ENCODE data around the gene F12.

F12 gene

GRCh38 chr5:177409043-177409801 lies at the start of gene F12:
F12 (minus strand) TSS chr5:177409564; CDS start chr5:177409527, 37 bp downstream.
- no peak within 1 kb of the TSS for H3K27ac ChIP-seq
- no peak for DNase-seq (ENCODE audit: low read depth, low spot score)

GRCh38 chr5:177458912-177459350 lies 49.6 kb upstream of the F12 start:
- H3K27ac ChIP-seq, result no peak overlapping the region
- no peak for DNase-seq (ENCODE audit: low read depth, low spot score)

GRCh38 chr5:177457852-177458681 lies 48.7 kb upstream of the F12 start:
- DNase-seq (ENCODE audit: low read depth, low spot score), result no peak
- no peak overlapping the region for H3K27ac ChIP-seq

- H3K27ac ChIP-seq, result no peak overlapping the region
- peak; percentile 87 for DNase-seq (ENCODE audit: low read depth, low spot score)
These were observed 47.9 kb upstream of the F12 start for GRCh38 chr5:177456976-177457851.

- no peak for DNase-seq (ENCODE audit: low read depth, low spot score)
- no peak overlapping the region for H3K27ac ChIP-seq
These were observed 47.2 kb upstream of the F12 start for GRCh38 chr5:177456591-177456964.

GRCh38 chr5:177455661-177456590 lies 46.6 kb upstream of the F12 start:
- no peak for DNase-seq (ENCODE audit: low read depth, low spot score)
- peak overlapping the region; percentile 71 for H3K27ac ChIP-seq

- H3K27ac ChIP-seq, result peak overlapping the region; percentile 71
- DNase-seq (ENCODE audit: low read depth, low spot score), result no peak
These were observed 45.8 kb upstream of the F12 start for GRCh38 chr5:177455036-177455660.

GRCh38 chr5:177454397-177455035 lies 45.2 kb upstream of the F12 start:
- peak overlapping the region; percentile 71 for H3K27ac ChIP-seq

GRCh38 chr5:177453852-177454396 lies 44.6 kb upstream of the F12 start:
- no peak overlapping the region for H3K27ac ChIP-seq
- DNase-seq (ENCODE audit: low read depth, low spot score), result no peak

More at GRCh38 chr5:177454397-177455035, 45.2 kb upstream of the F12 start:
- DNase-seq (ENCODE audit: low read depth, low spot score), result no peak

- H3K27ac ChIP-seq, result no peak overlapping the region
- no peak for DNase-seq (ENCODE audit: low read depth, low spot score)
These were observed 43.6 kb upstream of the F12 start for GRCh38 chr5:177452688-177453638.

- H3K27ac ChIP-seq, result no peak overlapping the region
- DNase-seq (ENCODE audit: low read depth, low spot score), result no peak
These were observed 41.5 kb upstream of the F12 start for GRCh38 chr5:177450667-177451424.

GRCh38 chr5:177449140-177450061 lies 40.0 kb upstream of the F12 start:
- H3K27ac ChIP-seq, result no peak overlapping the region
- no peak for DNase-seq (ENCODE audit: low read depth, low spot score)

- peak overlapping the region; percentile 40 for H3K27ac ChIP-seq
- DNase-seq (ENCODE audit: low read depth, low spot score), result no peak
These were observed 39.0 kb upstream of the F12 start for GRCh38 chr5:177448244-177448950.

GRCh38 chr5:177447611-177448243 lies 38.4 kb upstream of the F12 start:
- peak overlapping the region; percentile 40 for H3K27ac ChIP-seq
- DNase-seq (ENCODE audit: low read depth, low spot score), result no peak

Measured in epithelial cell of prostate (primary cell).